Stimulated activated CD8-positive, alpha-beta memory T cell treated with anti-CD3 and anti-CD28 coated beads, Interleukin-7, amount 100 ng/mL, for 4 hours (primary cell): ENCODE measurements around the gene ALOXE3.
"Not testable (repeated sequence)": the region's sequence is repeated elsewhere in the genome, so short reads cannot be mapped to it uniquely, and the experiment has no call there.

Source experiments
- DNase-seq, 2 donors: peaks; one replicate each; pipeline ENCODE4 v3.0.0-alpha.2; 2020; ENCODE audit warnings: low read depth in 2 of 2

The ALOXE3 gene

GRCh38 chr17:8072341-8072728 is 46.0 kb downstream of the ALOXE3 start:
- no peak for DNase-seq

- DNase-seq, result no peak
Observed at GRCh38 chr17:8071496-8071895, 46.8 kb downstream of the ALOXE3 start.

- DNase-seq, result no peak
Observed at GRCh38 chr17:8069587-8069860, 48.8 kb downstream of the ALOXE3 start.

GRCh38 chr17:8068736-8069586 is 49.4 kb downstream of the ALOXE3 start:
- no peak for DNase-seq

- DNase-seq, result no peak
Observed at GRCh38 chr17:8067806-8068205, 50.5 kb downstream of the ALOXE3 start.

GRCh38 chr17:8066841-8067775 is 51.2 kb downstream of the ALOXE3 start:
- DNase-seq, result no peak

- DNase-seq, result no peak
Observed at GRCh38 chr17:8064561-8065019, 53.7 kb downstream of the ALOXE3 start.

- no peak for DNase-seq
Observed at GRCh38 chr17:8063761-8064534, 54.4 kb downstream of the ALOXE3 start.

- DNase-seq, result no peak
Observed at GRCh38 chr17:8062807-8063483, 55.4 kb downstream of the ALOXE3 start.

GRCh38 chr17:8062435-8062806 is 55.9 kb downstream of the ALOXE3 start:
- no peak for DNase-seq

GRCh38 chr17:8061851-8062250 is 56.5 kb downstream of the ALOXE3 start:
- not testable (repeated sequence) for DNase-seq

GRCh38 chr17:8060274-8060673 is 58.0 kb downstream of the ALOXE3 start:
- peak; percentile 23 to 47 for DNase-seq

- no peak for DNase-seq
Observed at GRCh38 chr17:8059131-8059530, 59.2 kb downstream of the ALOXE3 start.

- DNase-seq, result peak in 1 of 2 donors; percentile 17
Observed at GRCh38 chr17:8057691-8058114, 60.6 kb downstream of the ALOXE3 start.

- DNase-seq, result no peak
Observed at GRCh38 chr17:8056976-8057625, 61.2 kb downstream of the ALOXE3 start.

- DNase-seq, result peak; percentile 27 to 35
Observed at GRCh38 chr17:8056232-8056975, 61.9 kb downstream of the ALOXE3 start.

- no peak for DNase-seq
Observed at GRCh38 chr17:8055851-8056231, 62.5 kb downstream of the ALOXE3 start.

- DNase-seq, result no peak
Observed at GRCh38 chr17:8053600-8053999, 64.7 kb downstream of the ALOXE3 start.

- no peak for DNase-seq
Observed at GRCh38 chr17:8052256-8053252, 65.8 kb downstream of the ALOXE3 start.
